CD8-positive, alpha-beta memory T cell (primary cell): ENCODE data around the gene WDR75. TPM values are rescaled to one million over a fixed set of nuclear protein-coding genes. Genes with fewer than 3 reads are reported as not detected.

ENCODE experiments used
- CTCF ChIA-PET: fragments of 350-600 bp; sonication (Branson Sonifier 250); formaldehyde crosslinking; loops from one replicate; lab custom pipeline; 2021; ENCODE audit warnings: antibody characterized with exemption; lab: Charles Lee
- POLR2A ChIA-PET: fragments of 350-600 bp; sonication (Branson Sonifier 250); formaldehyde crosslinking; loops from one replicate; lab custom pipeline; 2021; ENCODE audit warnings: antibody characterized with exemption; lab: Charles Lee
- DNase-seq, 5 donors: peaks; one replicate each; pipeline versions ENCODE4 v3.0.0 to v3.0.0-alpha.2; 2020 to 2022; ENCODE audit warnings: mixed read lengths in 1 of 5
- H3K27ac ChIP-seq: one replicate; pipeline ENCODE4 v1.7.0; 2013; ENCODE audit warnings: low read depth, mild to moderate bottlenecking, low read length, moderate library complexity
- H3K27me3 ChIP-seq: 2 replicates; pipeline ENCODE4 v1.7.0; 2013; ENCODE audit warnings: low read length, mild to moderate bottlenecking; ENCODE audit not compliant: insufficient read depth, poor library complexity, severe bottlenecking
- H3K36me3 ChIP-seq: 2 replicates; pipeline ENCODE4 v1.7.0; 2013; ENCODE audit warnings: mild to moderate bottlenecking, low read length, moderate library complexity; ENCODE audit not compliant: insufficient read depth
- H3K4me1 ChIP-seq: 2 replicates; pipeline ENCODE4 v1.7.0; 2013; ENCODE audit warnings: mild to moderate bottlenecking, low read length, moderate library complexity; ENCODE audit not compliant: insufficient read depth
- H3K4me3 ChIP-seq: 2 replicates; pipeline ENCODE4 v1.7.0; 2013; ENCODE audit warnings: mild to moderate bottlenecking, low read length
- H3K9me3 ChIP-seq: 2 replicates; pipeline ENCODE4 v1.7.0; 2013; ENCODE audit warnings: mild to moderate bottlenecking, low read length
- H3K27ac Mint-ChIP-seq, 8 donors: one replicate each; pipeline ENCODE4 v1.8.0; 2020 to 2021; ENCODE audit warnings: mixed read lengths in 8 of 8, mild to moderate bottlenecking in 6 of 8, inconsistent platforms in 3 of 8, moderate library complexity in 3 of 8
- H3K27me3 Mint-ChIP-seq, 2 donors: one replicate each; pipeline ENCODE4 v1.8.0; 2020 to 2021; ENCODE audit warnings: mixed read lengths in 2 of 2, mild to moderate bottlenecking in 1 of 2, moderate library complexity in 1 of 2
- H3K36me3 Mint-ChIP-seq, 3 donors: one replicate each; pipeline ENCODE4 v1.8.0; 2020 to 2021; ENCODE audit warnings: mixed read lengths in 3 of 3, inconsistent platforms in 1 of 3, mild to moderate bottlenecking in 1 of 3
- H3K4me1 Mint-ChIP-seq, 3 donors: one replicate each; pipeline ENCODE4 v1.8.0; 2020 to 2021; ENCODE audit warnings: mixed read lengths in 3 of 3, inconsistent platforms in 1 of 3, mild to moderate bottlenecking in 1 of 3
- H3K4me3 Mint-ChIP-seq, 7 donors: one replicate each; pipeline ENCODE4 v1.8.0; 2020 to 2021; ENCODE audit warnings: mixed read lengths in 7 of 7, mild to moderate bottlenecking in 6 of 7, moderate library complexity in 4 of 7, inconsistent platforms in 2 of 7
- H3K9me3 Mint-ChIP-seq, 5 donors: one replicate each; pipeline ENCODE4 v1.8.0; 2020 to 2022; ENCODE audit warnings: mixed read lengths in 5 of 5, mild to moderate bottlenecking in 3 of 5, moderate library complexity in 2 of 5, inconsistent platforms in 1 of 5
- polyA plus RNA-seq: library from polyadenylated mRNA; unstranded; fragments of 300-500 nt; fragmentation: Illumina TruSeq; gene quantifications from one replicate; pipeline ENCODE4 v1.2.3, GENCODE V29; 2021
- total RNA-seq, 2 experiments: library from RNA; stranded (reverse); gene quantifications; one replicate each; pipeline ENCODE4 v1.2.3, GENCODE V29; 2021

WDR75 gene
- total and polyA plus RNA-seq, 3 experiments from 2014 or later, result 14.6 to 101 (median 95.3) TPM

GRCh38 chr2:189524746-189525145 is 83.5 kb downstream of the WDR75 start:
- Mint-ChIP-seq H3K4me3 (no peak overlapping the region), H3K36me3 (no peaks in the 10 kb centered on the region), H3K27ac (no peak overlapping the region), H3K4me1 (no peaks in the 10 kb centered on the region), H3K27me3 (peaks cover 4 to 15% of the 10 kb centered on the region in 2 donors), H3K9me3 (no peaks in the 10 kb centered on the region)
- Histone ChIP-seq H3K4me3 (no peak overlapping the region), H3K27ac (no peak overlapping the region), H3K27me3 (no peaks in the 10 kb centered on the region), H3K4me1 (no peaks in the 10 kb centered on the region), H3K9me3 (no peaks in the 10 kb centered on the region), H3K36me3 (no peaks in the 10 kb centered on the region)
- POLR2A ChIA-PET, result no interaction called here
- CTCF ChIA-PET, result no interaction called here
- no peak for DNase-seq

Other genes with a start within 250 kb of the WDR75 start
- gene SLC40A1, start 139.3 kb downstream of the WDR75 start, total RNA-seq, result 1 to 10 TPM; 1.9 to 2.7 TPM
- 13.7 TPM for gene SLC40A1, start 139.3 kb downstream of the WDR75 start, polyA plus RNA-seq
- 10 to 100 TPM; 54.2 to 58.0 TPM for gene ASNSD1, start 220.0 kb downstream of the WDR75 start, total RNA-seq
- gene ASNSD1, start 220.0 kb downstream of the WDR75 start, polyA plus RNA-seq, result 61.9 TPM
- gene ANKAR, start 233.2 kb downstream of the WDR75 start, total RNA-seq, result 1 to 10 TPM; 3.2 to 3.3 TPM
- gene ANKAR, start 233.2 kb downstream of the WDR75 start, polyA plus RNA-seq, result 4.5 TPM